Ecto neural progenitor cell (in vitro differentiated cells): Measurements from ENCODE around the gene RCE1.

Experiments used
- DNase-seq: peaks from one replicate; pipeline ENCODE4 v3.0.0-alpha.2; 2018; ENCODE audit warnings: low spot score

The RCE1 gene

GRCh38 chr11:66868726-66869566 is 25.7 kb downstream of the RCE1 start:
- DNase-seq: peak; percentile 84

GRCh38 chr11:66869567-66869870 is 26.3 kb downstream of the RCE1 start:
- DNase-seq: no peak

- DNase-seq: no peak
Measured at GRCh38 chr11:66870131-66870530, 26.9 kb downstream of the RCE1 start.

GRCh38 chr11:66870616-66871520 is 27.6 kb downstream of the RCE1 start:
- DNase-seq: no peak

GRCh38 chr11:66871521-66871901 is 28.3 kb downstream of the RCE1 start:
- DNase-seq: no peak

- no peak for DNase-seq
Measured at GRCh38 chr11:66874232-66874631, 31.0 kb downstream of the RCE1 start.

- no peak for DNase-seq
Measured at GRCh38 chr11:66875378-66875777, 32.1 kb downstream of the RCE1 start.

- no peak for DNase-seq
Measured at GRCh38 chr11:66877588-66878385, 34.5 kb downstream of the RCE1 start.

- DNase-seq: no peak
Measured at GRCh38 chr11:66878474-66878873, 35.2 kb downstream of the RCE1 start.

GRCh38 chr11:66879000-66879399 is 35.8 kb downstream of the RCE1 start:
- DNase-seq: no peak

GRCh38 chr11:66879583-66879982 is 36.3 kb downstream of the RCE1 start:
- no peak for DNase-seq

GRCh38 chr11:66879999-66880398 is 36.8 kb downstream of the RCE1 start:
- no peak for DNase-seq

GRCh38 chr11:66880496-66881450 is 37.5 kb downstream of the RCE1 start:
- no peak for DNase-seq

GRCh38 chr11:66881451-66881835 is 38.2 kb downstream of the RCE1 start:
- DNase-seq: no peak

- DNase-seq: no peak
Measured at GRCh38 chr11:66881927-66882452, 38.7 kb downstream of the RCE1 start.

GRCh38 chr11:66882561-66883015 is 39.3 kb downstream of the RCE1 start:
- no peak for DNase-seq

- DNase-seq: peak; percentile 87
Measured at GRCh38 chr11:66883016-66883965, 40.0 kb downstream of the RCE1 start.

GRCh38 chr11:66884443-66884842 is 41.2 kb downstream of the RCE1 start:
- no peak for DNase-seq

GRCh38 chr11:66885469-66885868 is 42.2 kb downstream of the RCE1 start:
- DNase-seq: no peak

- DNase-seq: no peak
Measured at GRCh38 chr11:66885950-66886440, 42.8 kb downstream of the RCE1 start.
